Midbrain (tissue), 1 donor: ENCODE results near the gene SERPINA4.
A peak's percentile ranks its signal among the peaks of the same experiment; 100 is the strongest.
"Not testable (repeated sequence)": the region's sequence is repeated elsewhere in the genome, so short reads cannot be mapped to it uniquely, and the experiment has no call there.

Experiments used
- DNase-seq: peaks from one replicate; lab custom pipeline; 2025; lab: John Stamatoyannopoulos, UW

Gene SERPINA4

GRCh38 chr14:94592457-94592856 is 31.2 kb downstream of the SERPINA4 start:
- no peak for DNase-seq

- no peak for DNase-seq
These were observed 32.1 kb downstream of the SERPINA4 start for GRCh38 chr14:94593376-94593748.

GRCh38 chr14:94593749-94594431 is 32.6 kb downstream of the SERPINA4 start:
- DNase-seq, result no peak

DNA sequence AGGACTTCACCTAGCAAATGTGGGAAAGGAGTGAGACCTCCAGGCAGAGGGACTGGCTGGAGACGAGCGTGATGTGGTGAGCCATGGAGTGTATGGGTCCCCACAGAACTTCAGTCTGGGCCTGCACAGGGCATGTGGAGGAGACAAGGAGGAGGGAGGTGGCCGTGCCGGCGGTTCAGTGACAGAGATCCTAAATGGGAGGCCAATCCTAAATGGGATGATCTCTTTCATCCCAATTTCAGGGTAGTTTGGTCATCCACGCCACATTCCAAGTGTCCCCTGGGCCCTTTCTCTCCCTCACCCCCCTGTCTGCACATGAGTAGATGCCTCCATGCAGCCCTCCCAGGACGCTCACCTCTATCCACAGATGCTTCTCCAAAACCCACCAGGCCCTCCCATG is 33.2 kb downstream of the SERPINA4 start:
- no peak for DNase-seq

DNA sequence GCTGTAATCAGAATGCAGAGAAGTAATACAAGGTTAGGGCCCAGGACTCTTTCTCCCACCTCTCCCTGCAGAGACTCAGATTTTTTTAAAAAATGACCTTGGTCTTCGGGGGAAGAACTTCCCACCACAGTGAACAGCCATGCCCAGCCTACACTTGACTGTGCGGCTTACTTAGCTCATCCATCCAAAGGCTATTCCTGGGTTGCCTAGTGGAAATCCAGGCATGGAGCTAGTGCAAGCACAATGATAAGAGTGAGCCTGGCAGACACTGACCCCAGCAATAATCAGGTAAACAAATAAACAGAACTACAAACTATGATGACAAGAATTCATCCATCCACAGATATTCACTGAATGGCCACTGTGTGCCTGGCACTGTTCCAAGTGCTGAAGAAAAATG is 34.7 kb downstream of the SERPINA4 start:
- DNase-seq, result no peak

GRCh38 chr14:94596361-94596760 is 35.1 kb downstream of the SERPINA4 start:
- no peak for DNase-seq

DNA sequence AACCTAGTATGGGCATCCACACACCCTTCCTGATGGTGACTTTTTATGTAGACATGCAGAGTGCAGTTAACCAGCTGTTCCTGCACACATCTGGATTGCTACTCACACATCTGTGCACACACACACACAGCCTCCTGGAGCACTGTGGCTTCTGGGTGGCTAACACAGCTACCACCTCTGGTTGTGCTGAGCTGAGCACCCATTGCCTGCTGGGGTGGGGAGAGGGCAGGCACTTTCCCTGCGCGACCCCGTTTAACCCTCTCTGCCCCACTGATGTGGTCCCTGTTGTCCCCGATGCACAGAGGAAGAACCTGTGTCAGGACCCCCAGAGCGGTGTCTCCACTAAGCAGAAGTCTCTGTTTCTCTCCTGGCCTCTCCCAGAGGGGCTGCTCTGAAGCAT is 36.5 kb downstream of the SERPINA4 start:
- DNase-seq, result no peak

DNA sequence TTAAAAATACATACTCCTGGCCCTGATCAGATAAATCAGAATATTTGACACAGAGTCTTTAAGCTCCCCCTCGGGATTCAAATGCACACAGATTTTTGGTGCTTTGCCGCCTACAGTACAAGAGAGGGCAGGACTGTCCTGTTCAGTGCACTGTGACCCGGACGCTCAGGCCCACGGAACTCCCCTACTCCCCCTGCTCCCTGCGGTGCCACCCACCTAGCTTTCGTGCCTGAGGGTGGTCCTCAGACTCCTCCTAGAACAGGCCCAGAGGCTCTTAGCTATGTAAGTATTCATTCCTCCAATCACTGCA is 37.2 kb downstream of the SERPINA4 start:
- no peak for DNase-seq

DNA sequence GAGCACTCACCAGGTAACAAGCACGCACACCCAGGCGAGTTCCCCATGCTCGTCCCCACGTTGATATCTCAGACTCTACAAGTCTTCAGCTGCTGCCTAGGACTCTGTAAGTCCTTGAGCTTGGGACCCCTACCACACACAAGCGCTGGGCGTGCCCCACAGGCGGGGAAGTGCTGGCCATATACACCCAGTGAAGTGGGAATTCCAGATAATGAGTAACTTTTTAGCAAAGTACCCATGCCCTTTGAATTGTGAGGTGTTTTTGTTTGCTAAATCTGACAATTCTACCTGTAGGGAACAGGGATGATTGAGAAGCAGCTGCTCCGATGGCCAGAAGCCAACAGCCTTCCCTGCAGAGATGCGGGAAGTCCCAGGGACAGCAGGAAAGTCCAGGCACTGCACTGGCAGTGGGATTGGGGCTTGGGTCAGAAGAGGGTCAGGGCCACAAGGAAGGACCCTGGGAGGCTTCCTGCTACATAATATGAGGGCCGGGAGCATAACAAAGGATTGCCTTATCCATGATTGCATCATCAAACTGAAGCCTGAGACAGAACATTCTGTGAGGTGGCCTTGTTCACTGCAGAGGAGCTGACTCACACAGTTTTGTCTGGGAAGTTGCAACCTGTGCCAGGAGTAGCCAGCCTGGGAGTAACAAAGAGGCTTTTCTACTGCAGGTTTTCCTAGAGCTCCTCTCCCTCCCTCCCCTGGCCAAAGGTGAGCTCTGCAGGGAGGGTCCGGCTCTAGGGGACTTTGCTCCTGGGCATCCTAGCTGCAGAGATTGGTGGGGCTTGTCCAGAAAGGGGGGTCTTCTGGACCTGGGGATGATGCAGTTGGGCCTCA is 37.8 kb downstream of the SERPINA4 start:
- peak; percentile 83 for DNase-seq

GRCh38 chr14:94599656-94600004 is 38.4 kb downstream of the SERPINA4 start:
- no peak for DNase-seq

DNA sequence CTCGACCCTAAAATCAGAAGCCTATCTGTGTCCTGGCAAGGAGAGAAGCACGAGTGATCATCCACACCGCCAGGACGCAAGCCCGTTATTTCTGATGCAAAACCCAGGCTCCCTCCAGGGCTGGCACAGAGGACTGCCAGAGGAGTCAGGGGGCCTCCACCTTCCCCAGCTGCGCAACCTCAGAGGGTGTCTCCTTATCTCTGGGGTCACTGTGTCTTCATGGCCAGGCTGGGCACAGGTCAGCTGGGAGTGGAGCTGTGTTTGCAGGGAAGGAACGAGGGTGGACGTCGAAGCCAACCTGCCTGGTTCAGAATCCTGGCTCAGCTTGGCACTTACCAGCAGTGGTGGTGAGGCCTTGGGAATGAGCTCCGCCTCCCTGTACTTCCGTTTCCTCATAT is 38.9 kb downstream of the SERPINA4 start:
- DNase-seq, result no peak

DNA sequence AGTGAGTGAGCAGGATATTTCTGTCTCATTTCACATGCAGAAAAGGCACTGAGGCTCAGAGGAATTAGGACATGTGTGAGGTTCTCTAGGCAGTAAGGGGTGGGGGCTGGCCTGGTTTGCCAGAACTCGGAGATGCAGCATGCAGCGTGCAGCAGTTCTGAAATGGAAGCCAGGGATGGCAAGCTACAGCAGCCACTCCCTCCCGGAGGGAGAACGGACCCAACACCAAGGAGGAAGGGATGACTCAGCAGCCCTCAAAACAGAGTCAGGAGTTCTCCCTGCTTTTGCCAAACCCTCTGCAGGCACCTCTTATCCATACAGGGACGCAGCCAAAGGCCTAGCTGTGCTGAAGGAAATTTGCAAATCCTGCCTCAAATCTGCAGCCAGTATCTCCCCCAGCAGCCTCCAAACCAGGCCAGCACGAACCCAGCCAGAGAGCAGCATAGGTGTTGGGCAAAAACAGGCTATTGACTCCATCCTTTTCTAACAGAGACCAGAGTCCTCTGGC is 40.7 kb downstream of the SERPINA4 start:
- peak; percentile 51 for DNase-seq

DNA sequence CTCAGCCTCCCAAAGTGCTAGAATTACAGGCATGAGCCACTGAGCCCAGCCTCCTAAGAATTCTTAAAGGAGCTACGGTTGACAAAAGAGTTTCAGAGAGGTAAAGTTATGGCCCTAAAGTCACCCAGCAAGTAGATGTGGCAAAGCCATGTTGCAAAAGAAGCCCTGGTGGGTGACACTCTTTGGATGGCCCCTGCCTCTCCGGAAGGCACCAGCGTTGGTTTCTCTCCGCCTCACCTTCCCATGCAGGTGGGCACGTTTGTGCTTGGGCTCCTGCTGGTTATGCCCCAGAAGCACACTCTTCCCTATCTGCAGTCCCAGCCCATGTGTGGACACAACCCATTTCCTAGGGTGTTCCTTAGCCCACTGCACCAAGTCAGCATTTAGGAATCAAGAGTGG is 41.5 kb downstream of the SERPINA4 start:
- no peak for DNase-seq

DNA sequence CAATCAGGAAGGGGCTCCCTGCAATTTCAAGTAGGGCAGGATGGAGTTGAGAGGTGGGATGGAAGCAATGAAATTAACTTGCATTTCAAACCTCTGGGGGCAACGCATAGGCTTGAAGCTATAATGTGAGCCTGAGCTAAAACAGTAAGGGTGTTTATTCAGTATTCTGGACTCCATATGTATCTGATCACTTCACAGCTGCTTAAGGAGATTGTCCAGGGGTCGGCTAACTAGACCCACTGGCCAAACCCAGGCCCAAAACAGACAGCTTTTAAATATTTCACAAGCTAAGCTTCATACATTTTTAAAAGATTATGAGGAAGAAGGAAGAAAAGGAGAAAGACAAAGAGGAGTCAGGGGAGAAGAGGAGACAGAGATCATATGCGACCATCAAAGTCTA is 44.1 kb downstream of the SERPINA4 start:
- no peak for DNase-seq

DNA sequence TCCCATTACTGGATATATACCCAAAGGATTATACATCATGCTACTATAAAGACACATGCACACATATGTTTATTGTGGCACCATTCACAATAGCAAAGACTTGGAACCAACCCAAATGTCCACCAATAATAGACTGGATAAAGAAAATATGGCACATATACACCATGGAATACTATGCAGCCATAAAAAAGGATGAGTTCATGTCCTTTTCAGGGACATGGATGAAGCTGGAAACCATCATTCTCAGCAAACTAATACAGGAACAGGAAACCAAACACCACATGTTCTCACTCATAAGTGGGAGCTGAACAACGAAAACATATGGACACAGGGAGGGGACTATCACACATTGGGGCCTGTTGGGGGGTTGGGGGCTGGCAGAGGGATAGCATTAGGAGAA is 47.7 kb downstream of the SERPINA4 start:
- not testable (repeated sequence) for DNase-seq

GRCh38 chr14:94611179-94611578 is 49.9 kb downstream of the SERPINA4 start:
- DNase-seq, result no peak

DNA sequence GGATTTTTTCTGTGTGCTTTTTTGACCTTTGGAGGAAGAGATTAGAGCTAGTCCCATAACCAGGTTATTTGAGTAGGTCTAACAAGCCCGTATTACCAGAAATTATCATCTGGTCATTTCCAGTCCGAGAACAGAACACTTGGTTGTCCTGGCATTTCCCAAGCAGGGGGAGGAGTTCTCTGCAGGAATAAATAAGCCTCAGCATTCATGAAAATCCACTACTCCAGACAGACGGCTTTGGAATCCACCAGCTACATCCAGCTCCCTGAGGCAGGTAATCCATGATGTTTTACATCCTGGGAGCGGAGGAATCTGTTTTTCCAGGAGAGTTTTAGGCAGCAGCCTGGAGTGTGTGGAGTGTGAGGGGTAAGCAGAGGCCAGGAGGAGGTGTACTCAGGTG is 50.9 kb downstream of the SERPINA4 start, which contains the start of gene SERPINA3:
Gene SERPINA3 (plus strand): TSS at position 218 of the 400 bp plus-strand sequence. CDS start 2,051 bp downstream, outside the sequence.
- DNase-seq, result no peak

- no peak for DNase-seq
These were observed 51.6 kb downstream of the SERPINA4 start for GRCh38 chr14:94612580-94613554.

- DNase-seq, result no peak
These were observed 52.7 kb downstream of the SERPINA4 start for GRCh38 chr14:94613720-94614644.

DNA sequence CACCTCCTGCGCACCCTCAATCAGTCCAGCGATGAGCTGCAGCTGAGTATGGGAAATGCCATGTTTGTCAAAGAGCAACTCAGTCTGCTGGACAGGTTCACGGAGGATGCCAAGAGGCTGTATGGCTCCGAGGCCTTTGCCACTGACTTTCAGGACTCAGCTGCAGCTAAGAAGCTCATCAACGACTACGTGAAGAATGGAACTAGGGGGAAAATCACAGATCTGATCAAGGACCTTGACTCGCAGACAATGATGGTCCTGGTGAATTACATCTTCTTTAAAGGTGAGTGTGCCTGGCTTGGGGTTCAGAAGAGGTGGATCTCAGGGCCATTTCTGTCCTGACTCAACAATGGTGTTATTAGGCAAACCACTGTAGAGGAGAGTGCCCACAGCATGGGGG is 53.6 kb downstream of the SERPINA4 start:
- DNase-seq, result no peak

DNA sequence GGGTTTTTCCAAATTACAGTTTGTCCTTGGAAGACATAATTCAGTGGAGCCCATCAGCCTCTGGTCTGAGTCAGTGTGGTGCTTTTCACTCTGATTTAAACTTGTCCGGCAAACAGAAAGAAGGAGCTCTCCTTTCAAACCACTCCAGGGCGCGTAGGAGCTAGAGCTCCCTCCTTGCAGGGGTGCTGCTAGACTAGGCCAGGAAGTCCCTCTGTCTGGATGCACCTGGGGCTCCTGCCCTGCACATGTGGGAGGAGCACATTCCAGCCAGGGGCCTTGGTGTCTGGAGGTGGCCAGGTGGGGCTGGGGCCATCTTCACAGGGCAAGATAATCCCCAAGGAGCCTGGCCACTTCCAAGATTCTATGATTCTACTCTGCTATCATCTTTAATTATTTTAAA is 54.0 kb downstream of the SERPINA4 start:
- no peak for DNase-seq
